ENCODE results near the gene ARHGAP26.

ARHGAP26 gene

GRCh38 chr5:142736247-142736632, 33.9 kb upstream of the ARHGAP26 start:
- H3K9me3 ChIP-seq (ENCODE audit: control insufficient read depth in 1 of 2, low read length in 2 of 2) = no peaks in the 10 kb centered on the region
- H3K27me3 ChIP-seq (ENCODE audit: control insufficient read depth in 1 of 2, insufficient read depth in 2 of 2, low read length in 2 of 2) = no peaks in the 10 kb centered on the region
- H3K4me3 ChIP-seq (ENCODE audit: low read depth in 1 of 2, low read length in 2 of 2) = no peak overlapping the region
- no peak overlapping the region for H3K27ac ChIP-seq (ENCODE audit: low read depth, low read length)
- H3K4me1 ChIP-seq (ENCODE audit: control insufficient read depth in 1 of 2, insufficient read depth in 2 of 2, low read length in 2 of 2) = no peaks in the 10 kb centered on the region
- no peaks in the 10 kb centered on the region for H3K36me3 ChIP-seq (ENCODE audit: control insufficient read depth in 1 of 2, insufficient read depth in 2 of 2, low read length in 2 of 2)
- H3K9ac ChIP-seq (ENCODE audit: low read depth in 1 of 2, low read length in 2 of 2) = no peak overlapping the region

- Histone ChIP-seq H3K9me3 (ENCODE audit: control insufficient read depth in 1 of 2, low read length in 2 of 2) (no peaks in the 10 kb centered on the region), H3K4me3 (ENCODE audit: low read depth in 1 of 2, low read length in 2 of 2) (no peak overlapping the region), H3K4me1 (ENCODE audit: control insufficient read depth in 1 of 2, insufficient read depth in 2 of 2, low read length in 2 of 2) (no peaks in the 10 kb centered on the region), H3K27me3 (ENCODE audit: control insufficient read depth in 1 of 2, insufficient read depth in 2 of 2, low read length in 2 of 2) (no peaks in the 10 kb centered on the region), H3K9ac (ENCODE audit: low read depth in 1 of 2, low read length in 2 of 2) (no peak overlapping the region), H3K27ac (ENCODE audit: low read depth, low read length) (no peak overlapping the region), H3K36me3 (ENCODE audit: control insufficient read depth in 1 of 2, insufficient read depth in 2 of 2, low read length in 2 of 2) (no peaks in the 10 kb centered on the region)
Measured at GRCh38 chr5:142737179-142737578, 33.0 kb upstream of the ARHGAP26 start.

GRCh38 chr5:142740474-142741242, 29.5 kb upstream of the ARHGAP26 start:
- H3K27me3 ChIP-seq (ENCODE audit: control insufficient read depth in 1 of 2, insufficient read depth in 2 of 2, low read length in 2 of 2) = no peaks in the 10 kb centered on the region
- H3K9ac ChIP-seq (ENCODE audit: low read depth in 1 of 2, low read length in 2 of 2) = no peak overlapping the region
- H3K27ac ChIP-seq (ENCODE audit: low read depth, low read length) = no peak overlapping the region
- H3K4me1 ChIP-seq (ENCODE audit: control insufficient read depth in 1 of 2, insufficient read depth in 2 of 2, low read length in 2 of 2) = peaks cover 0 to 7% of the 10 kb centered on the region in 2 donors
- H3K4me3 ChIP-seq (ENCODE audit: low read depth in 1 of 2, low read length in 2 of 2) = no peak overlapping the region
- no peaks in the 10 kb centered on the region for H3K9me3 ChIP-seq (ENCODE audit: control insufficient read depth in 1 of 2, low read length in 2 of 2)
- H3K36me3 ChIP-seq (ENCODE audit: control insufficient read depth in 1 of 2, insufficient read depth in 2 of 2, low read length in 2 of 2) = no peaks in the 10 kb centered on the region

GRCh38 chr5:142743592-142744441, 26.4 kb upstream of the ARHGAP26 start:
- Histone ChIP-seq H3K4me1 (ENCODE audit: control insufficient read depth in 1 of 2, insufficient read depth in 2 of 2, low read length in 2 of 2) (peaks cover 3 to 22% of the 10 kb centered on the region in 2 donors), H3K36me3 (ENCODE audit: control insufficient read depth in 1 of 2, insufficient read depth in 2 of 2, low read length in 2 of 2) (no peaks in the 10 kb centered on the region), H3K27me3 (ENCODE audit: control insufficient read depth in 1 of 2, insufficient read depth in 2 of 2, low read length in 2 of 2) (no peaks in the 10 kb centered on the region), H3K4me3 (ENCODE audit: low read depth in 1 of 2, low read length in 2 of 2) (no peak overlapping the region), H3K9me3 (ENCODE audit: control insufficient read depth in 1 of 2, low read length in 2 of 2) (no peaks in the 10 kb centered on the region), H3K9ac (ENCODE audit: low read depth in 1 of 2, low read length in 2 of 2) (no peak overlapping the region), H3K27ac (ENCODE audit: low read depth, low read length) (no peak overlapping the region)

GRCh38 chr5:142745268-142745667, 24.9 kb upstream of the ARHGAP26 start:
- no peaks in the 10 kb centered on the region for H3K27me3 ChIP-seq (ENCODE audit: control insufficient read depth in 1 of 2, insufficient read depth in 2 of 2, low read length in 2 of 2)
- H3K4me1 ChIP-seq (ENCODE audit: control insufficient read depth in 1 of 2, insufficient read depth in 2 of 2, low read length in 2 of 2) = peaks cover 3 to 22% of the 10 kb centered on the region in 2 donors
- no peaks in the 10 kb centered on the region for H3K36me3 ChIP-seq (ENCODE audit: control insufficient read depth in 1 of 2, insufficient read depth in 2 of 2, low read length in 2 of 2)
- H3K9ac ChIP-seq (ENCODE audit: low read depth in 1 of 2, low read length in 2 of 2) = no peak overlapping the region
- H3K4me3 ChIP-seq (ENCODE audit: low read depth in 1 of 2, low read length in 2 of 2) = no peak overlapping the region
- H3K9me3 ChIP-seq (ENCODE audit: control insufficient read depth in 1 of 2, low read length in 2 of 2) = no peaks in the 10 kb centered on the region
- H3K27ac ChIP-seq (ENCODE audit: low read depth, low read length) = no peak overlapping the region

GRCh38 chr5:142746532-142747433, 23.4 kb upstream of the ARHGAP26 start:
- Histone ChIP-seq H3K4me3 (ENCODE audit: low read depth in 1 of 2, low read length in 2 of 2) (no peak overlapping the region), H3K9ac (ENCODE audit: low read depth in 1 of 2, low read length in 2 of 2) (no peak overlapping the region), H3K9me3 (ENCODE audit: control insufficient read depth in 1 of 2, low read length in 2 of 2) (no peaks in the 10 kb centered on the region), H3K36me3 (ENCODE audit: control insufficient read depth in 1 of 2, insufficient read depth in 2 of 2, low read length in 2 of 2) (no peaks in the 10 kb centered on the region), H3K27ac (ENCODE audit: low read depth, low read length) (no peak overlapping the region), H3K27me3 (ENCODE audit: control insufficient read depth in 1 of 2, insufficient read depth in 2 of 2, low read length in 2 of 2) (no peaks in the 10 kb centered on the region), H3K4me1 (ENCODE audit: control insufficient read depth in 1 of 2, insufficient read depth in 2 of 2, low read length in 2 of 2) (peaks cover 3 to 22% of the 10 kb centered on the region in 2 donors)

GRCh38 chr5:142748132-142748531, 22.0 kb upstream of the ARHGAP26 start:
- H3K27ac ChIP-seq (ENCODE audit: low read depth, low read length) = no peak overlapping the region
- no peaks in the 10 kb centered on the region for H3K27me3 ChIP-seq (ENCODE audit: control insufficient read depth in 1 of 2, insufficient read depth in 2 of 2, low read length in 2 of 2)
- no peak overlapping the region for H3K4me3 ChIP-seq (ENCODE audit: low read depth in 1 of 2, low read length in 2 of 2)
- H3K4me1 ChIP-seq (ENCODE audit: control insufficient read depth in 1 of 2, insufficient read depth in 2 of 2, low read length in 2 of 2) = peaks cover 3 to 22% of the 10 kb centered on the region in 2 donors
- H3K36me3 ChIP-seq (ENCODE audit: control insufficient read depth in 1 of 2, insufficient read depth in 2 of 2, low read length in 2 of 2) = no peaks in the 10 kb centered on the region
- H3K9ac ChIP-seq (ENCODE audit: low read depth in 1 of 2, low read length in 2 of 2) = no peak overlapping the region
- H3K9me3 ChIP-seq (ENCODE audit: control insufficient read depth in 1 of 2, low read length in 2 of 2) = no peaks in the 10 kb centered on the region

- Histone ChIP-seq H3K36me3 (ENCODE audit: control insufficient read depth in 1 of 2, insufficient read depth in 2 of 2, low read length in 2 of 2) (no peaks in the 10 kb centered on the region), H3K27me3 (ENCODE audit: control insufficient read depth in 1 of 2, insufficient read depth in 2 of 2, low read length in 2 of 2) (no peaks in the 10 kb centered on the region), H3K4me3 (ENCODE audit: low read depth in 1 of 2, low read length in 2 of 2) (no peak overlapping the region), H3K27ac (ENCODE audit: low read depth, low read length) (no peak overlapping the region), H3K9ac (ENCODE audit: low read depth in 1 of 2, low read length in 2 of 2) (no peak overlapping the region), H3K4me1 (ENCODE audit: control insufficient read depth in 1 of 2, insufficient read depth in 2 of 2, low read length in 2 of 2) (peaks cover 3 to 22% of the 10 kb centered on the region in 2 donors), H3K9me3 (ENCODE audit: control insufficient read depth in 1 of 2, low read length in 2 of 2) (no peaks in the 10 kb centered on the region)
Measured at GRCh38 chr5:142748568-142749249, 21.5 kb upstream of the ARHGAP26 start.

GRCh38 chr5:142749321-142749720, 20.9 kb upstream of the ARHGAP26 start:
- Histone ChIP-seq H3K4me3 (ENCODE audit: low read depth in 1 of 2, low read length in 2 of 2) (no peak overlapping the region), H3K27ac (ENCODE audit: low read depth, low read length) (no peak overlapping the region), H3K9me3 (ENCODE audit: control insufficient read depth in 1 of 2, low read length in 2 of 2) (no peaks in the 10 kb centered on the region), H3K4me1 (ENCODE audit: control insufficient read depth in 1 of 2, insufficient read depth in 2 of 2, low read length in 2 of 2) (peaks cover 3 to 18% of the 10 kb centered on the region in 2 donors), H3K27me3 (ENCODE audit: control insufficient read depth in 1 of 2, insufficient read depth in 2 of 2, low read length in 2 of 2) (no peaks in the 10 kb centered on the region), H3K9ac (ENCODE audit: low read depth in 1 of 2, low read length in 2 of 2) (no peak overlapping the region), H3K36me3 (ENCODE audit: control insufficient read depth in 1 of 2, insufficient read depth in 2 of 2, low read length in 2 of 2) (no peaks in the 10 kb centered on the region)

Data from duodenal mucosa (tissue), 2 donors.